ENCODE results near the gene VIL1. TPM values are rescaled to one million over a fixed set of nuclear protein-coding genes. Genes with fewer than 3 reads are reported as not detected.

VIL1 gene
- total RNA-seq, 1 experiment from 2014 or later: 401 TPM

DNA sequence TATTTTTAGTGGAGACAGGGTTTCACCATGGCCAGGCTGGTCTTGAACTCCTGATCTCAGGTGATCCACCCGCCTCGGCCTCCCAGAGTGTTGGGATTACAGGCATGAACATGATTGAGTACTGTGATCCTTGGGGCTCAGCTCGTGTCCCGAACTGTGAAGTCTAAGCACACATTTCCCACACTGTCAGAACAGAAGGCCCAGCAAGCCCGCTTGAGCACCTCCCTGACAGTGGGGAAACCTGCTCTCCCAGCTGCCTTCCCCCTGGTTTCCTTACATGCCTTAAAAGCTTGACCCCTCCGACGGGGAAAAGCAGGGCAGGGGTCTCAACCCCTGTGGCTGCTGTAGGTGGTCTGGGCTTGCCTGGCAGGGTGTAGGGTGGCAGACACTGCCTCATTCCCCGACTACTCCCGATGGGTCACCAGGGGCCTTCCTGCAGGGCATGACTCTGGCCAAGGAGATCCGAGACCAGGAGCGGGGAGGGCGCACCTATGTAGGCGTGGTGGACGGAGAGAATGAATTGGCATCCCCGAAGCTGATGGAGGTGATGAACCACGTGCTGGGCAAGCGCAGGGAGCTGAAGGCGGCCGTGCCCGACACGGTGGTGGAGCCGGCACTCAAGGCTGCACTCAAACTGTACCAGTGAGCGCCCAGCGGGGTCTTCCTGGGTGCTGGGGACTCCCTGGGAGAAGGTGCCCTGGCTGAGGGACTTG, 10.1 kb downstream of the VIL1 start:
- TF ChIP-seq, protein P1, sequence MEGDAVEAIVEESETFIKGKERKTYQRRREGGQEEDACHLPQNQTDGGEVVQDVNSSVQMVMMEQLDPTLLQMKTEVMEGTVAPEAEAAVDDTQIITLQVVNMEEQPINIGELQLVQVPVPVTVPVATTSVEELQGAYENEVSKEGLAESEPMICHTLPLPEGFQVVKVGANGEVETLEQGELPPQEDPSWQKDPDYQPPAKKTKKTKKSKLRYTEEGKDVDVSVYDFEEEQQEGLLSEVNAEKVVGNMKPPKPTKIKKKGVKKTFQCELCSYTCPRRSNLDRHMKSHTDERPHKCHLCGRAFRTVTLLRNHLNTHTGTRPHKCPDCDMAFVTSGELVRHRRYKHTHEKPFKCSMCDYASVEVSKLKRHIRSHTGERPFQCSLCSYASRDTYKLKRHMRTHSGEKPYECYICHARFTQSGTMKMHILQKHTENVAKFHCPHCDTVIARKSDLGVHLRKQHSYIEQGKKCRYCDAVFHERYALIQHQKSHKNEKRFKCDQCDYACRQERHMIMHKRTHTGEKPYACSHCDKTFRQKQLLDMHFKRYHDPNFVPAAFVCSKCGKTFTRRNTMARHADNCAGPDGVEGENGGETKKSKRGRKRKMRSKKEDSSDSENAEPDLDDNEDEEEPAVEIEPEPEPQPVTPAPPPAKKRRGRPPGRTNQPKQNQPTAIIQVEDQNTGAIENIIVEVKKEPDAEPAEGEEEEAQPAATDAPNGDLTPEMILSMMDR (IDR thresholded peaks at IDR 0.05; ENCODE audit: insufficient read depth in 1 of 2, low read depth in 1 of 2, low read length in 1 of 2, severe bottlenecking in 1 of 2, unreplicated experiment in 1 of 2): no peak
- intact Hi-C loops (cut with micrococcal nuclease; ENCODE audit: unreplicated experiment): no loop called here
- Mint-ChIP-seq H3K27me3 (ENCODE audit: insufficient read depth, unreplicated experiment) (no peaks in the 10 kb centered on the region), H3K4me1 (ENCODE audit: low read depth, unreplicated experiment) (no peaks in the 10 kb centered on the region), H3K36me3 (ENCODE audit: insufficient read depth, unreplicated experiment) (peaks cover 98% of the 10 kb centered on the region), H3K27ac (ENCODE audit: unreplicated experiment) (no peak overlapping the region), H3K4me3 (ENCODE audit: unreplicated experiment) (no peak overlapping the region), H3K9me3 (ENCODE audit: unreplicated experiment) (no peaks in the 10 kb centered on the region)
- no peaks in the 10 kb centered on the region for H3K27me3 ChIP-seq (replicated peaks; ENCODE audit: control insufficient read depth, insufficient read depth, low read length)
- ChIA-PET POLR2A (interaction anchor here (1.0 kb wide), 1 partner anchor 10 kb away, joined by 4 read pairs; the partner anchor contains the start of gene VIL1), CTCF (no interaction called here)
- no peaks in the 10 kb centered on the region for H3K4me1 ChIP-seq
- H3K36me3 ChIP-seq (ENCODE audit: control insufficient read depth, insufficient read depth, low read length): peaks cover 14% of the 10 kb centered on the region
- no peak for DNase-seq
- no peaks in the 10 kb centered on the region for H3K9me3 ChIP-seq
- no TSS peak for BruUV-seq (replicated peaks)
- no peak overlapping the region for H3K4me3 ChIP-seq (ENCODE audit: low read depth, low read length)

DNA sequence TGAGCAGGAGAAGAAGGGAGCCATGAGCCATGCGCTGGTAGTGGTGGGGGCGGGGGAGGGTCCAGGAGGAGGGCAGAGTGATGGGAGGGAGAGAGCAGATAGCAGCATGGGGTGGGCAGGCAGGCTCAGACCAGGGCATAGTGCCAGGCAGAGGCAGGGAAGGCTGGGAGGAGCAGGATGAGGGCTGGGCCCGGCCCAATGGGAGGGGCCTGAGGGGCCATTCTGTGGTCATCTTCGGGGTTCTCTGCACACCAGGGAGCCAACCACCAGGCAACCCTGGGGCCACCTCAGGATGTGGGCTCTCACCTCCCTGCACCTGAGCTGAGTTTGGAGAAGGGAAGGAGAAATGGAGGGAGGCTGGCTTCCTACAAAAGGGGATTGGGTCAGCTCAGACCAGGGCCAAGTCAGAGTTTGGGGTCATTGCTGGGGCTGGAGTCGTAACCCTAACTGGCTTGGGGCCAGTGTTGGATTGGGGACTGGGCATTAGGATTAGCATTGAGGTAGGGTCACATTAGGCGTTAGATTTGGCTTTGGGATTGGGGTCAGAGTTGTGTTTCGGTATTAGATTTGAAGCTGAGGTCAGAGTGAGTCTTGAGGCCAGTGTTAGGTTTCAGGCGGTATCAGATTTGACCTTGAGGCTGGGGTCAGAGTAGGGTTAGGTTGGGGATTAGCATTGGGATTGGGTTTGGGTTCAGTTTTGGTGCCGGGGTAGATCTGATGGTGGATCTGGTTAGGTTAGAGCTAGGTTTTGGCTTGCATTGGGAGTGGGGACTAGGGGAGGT, 11.2 kb downstream of the VIL1 start:
- ChIA-PET POLR2A (interaction anchor here (0.8 to 1.4 kb wide), 3 partner anchors 11 to 15 kb away, joined by 4 to 5 read pairs (median 4); partner anchors contain the start of gene VIL1), CTCF (interaction anchor here (1.4 kb wide), 1 partner anchor 11 kb away, joined by 11 read pairs; the partner anchor contains the start of gene VIL1)
- Histone ChIP-seq H3K4me1 (no peaks in the 10 kb centered on the region), H3K9me3 (no peaks in the 10 kb centered on the region), H3K4me3 (ENCODE audit: low read depth, low read length) (no peak overlapping the region), H3K27me3 (replicated peaks; ENCODE audit: control insufficient read depth, insufficient read depth, low read length) (no peaks in the 10 kb centered on the region), H3K36me3 (ENCODE audit: control insufficient read depth, insufficient read depth, low read length) (peaks cover 14% of the 10 kb centered on the region)
- DNase-seq: no peak
- intact Hi-C loops (cut with micrococcal nuclease; ENCODE audit: unreplicated experiment): no loop called here
- BruUV-seq (replicated peaks): no TSS peak
- Mint-ChIP-seq H3K9me3 (ENCODE audit: unreplicated experiment) (no peaks in the 10 kb centered on the region), H3K27ac (ENCODE audit: unreplicated experiment) (peak overlapping the region; percentile 14), H3K36me3 (ENCODE audit: insufficient read depth, unreplicated experiment) (peaks cover 98% of the 10 kb centered on the region), H3K4me3 (ENCODE audit: unreplicated experiment) (no peak overlapping the region), H3K4me1 (ENCODE audit: low read depth, unreplicated experiment) (peaks cover 6% of the 10 kb centered on the region), H3K27me3 (ENCODE audit: insufficient read depth, unreplicated experiment) (no peaks in the 10 kb centered on the region)
- TF ChIP-seq, protein P1 (IDR thresholded peaks at IDR 0.05; ENCODE audit: insufficient read depth in 1 of 2, low read depth in 1 of 2, low read length in 1 of 2, severe bottlenecking in 1 of 2, unreplicated experiment in 1 of 2): no peak

GRCh38 chr2:218430721-218431120, 11.8 kb downstream of the VIL1 start:
- Histone ChIP-seq H3K4me1 (no peaks in the 10 kb centered on the region), H3K27me3 (replicated peaks; ENCODE audit: control insufficient read depth, insufficient read depth, low read length) (no peaks in the 10 kb centered on the region), H3K36me3 (ENCODE audit: control insufficient read depth, insufficient read depth, low read length) (peaks cover 18% of the 10 kb centered on the region), H3K9me3 (no peaks in the 10 kb centered on the region), H3K4me3 (ENCODE audit: low read depth, low read length) (no peak overlapping the region)
- Mint-ChIP-seq H3K9me3 (ENCODE audit: unreplicated experiment) (no peaks in the 10 kb centered on the region), H3K4me1 (ENCODE audit: low read depth, unreplicated experiment) (peaks cover 6% of the 10 kb centered on the region), H3K27ac (ENCODE audit: unreplicated experiment) (peak overlapping the region; percentile 14), H3K36me3 (ENCODE audit: insufficient read depth, unreplicated experiment) (peaks cover 97% of the 10 kb centered on the region), H3K27me3 (ENCODE audit: insufficient read depth, unreplicated experiment) (no peaks in the 10 kb centered on the region), H3K4me3 (ENCODE audit: unreplicated experiment) (no peak overlapping the region)
- TF ChIP-seq, protein P1 (IDR thresholded peaks at IDR 0.05; ENCODE audit: insufficient read depth in 1 of 2, low read depth in 1 of 2, low read length in 1 of 2, severe bottlenecking in 1 of 2, unreplicated experiment in 1 of 2): no peak
- intact Hi-C loops (cut with micrococcal nuclease; ENCODE audit: unreplicated experiment): no loop called here
- peak in 1 of 2 experiments; percentile 22 for DNase-seq
- ChIA-PET CTCF (interaction anchor here (0.5 to 1.4 kb wide), 3 partner anchors 10 to 31 kb away, joined by 3 to 11 read pairs (median 3); partner anchors contain the start of genes CTDSP1 and VIL1), POLR2A (interaction anchor here (0.8 to 1.4 kb wide), 2 partner anchors 12 to 14 kb away, joined by 4 to 5 read pairs; partner anchors contain the start of gene VIL1)
- no TSS peak for BruUV-seq (replicated peaks)

Measured in Caco-2 (cell line).